Activated CD4-positive, CD25-positive, alpha-beta regulatory T cell treated with anti-CD3 and anti-CD28 coated beads, Interleukin-2, amount 50 U/mL, for 72 hours (primary cell): ENCODE measurements around the gene AP1M2.
A peak's percentile ranks its signal among the peaks of the same experiment; 100 is the strongest.

Experiments used
- DNase-seq: peaks from one replicate; pipeline ENCODE4 v3.0.0; 2021

The AP1M2 gene

GRCh38 chr19:10587022-10587838 lies at the start of gene AP1M2:
Gene AP1M2, minus strand, starts transcription at chr19:10587312. Its CDS starts 81 bp downstream, at chr19:10587231.
- no peak for DNase-seq

DNA sequence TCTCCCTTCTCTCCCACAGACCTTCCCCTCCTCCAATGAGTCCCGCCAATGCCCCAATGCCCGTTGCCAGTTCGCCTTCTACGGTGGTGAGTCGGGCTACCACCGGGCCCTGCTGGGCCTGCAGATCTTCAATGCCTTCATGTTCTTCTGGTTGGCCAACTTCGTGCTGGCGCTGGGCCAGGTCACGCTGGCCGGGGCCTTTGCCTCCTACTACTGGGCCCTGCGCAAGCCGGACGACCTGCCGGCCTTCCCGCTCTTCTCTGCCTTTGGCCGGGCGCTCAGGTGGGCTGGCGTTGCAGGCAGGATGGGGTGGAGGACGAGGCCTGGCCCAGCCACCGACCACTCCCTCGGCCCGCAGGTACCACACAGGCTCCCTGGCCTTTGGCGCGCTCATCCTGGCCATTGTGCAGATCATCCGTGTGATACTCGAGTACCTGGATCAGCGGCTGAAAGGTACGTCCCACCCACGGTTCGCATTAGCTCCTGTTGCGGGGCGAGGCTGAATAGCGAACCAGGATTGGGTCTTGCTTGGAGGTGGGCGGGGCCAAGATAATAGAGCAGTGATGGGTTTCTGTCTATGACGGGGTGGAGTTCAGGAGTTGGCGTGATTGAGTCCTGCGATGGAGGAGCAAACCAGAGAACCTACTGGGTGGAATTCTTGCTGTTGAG lies 49.3 kb upstream of the AP1M2 start:
- no peak for DNase-seq

DNA sequence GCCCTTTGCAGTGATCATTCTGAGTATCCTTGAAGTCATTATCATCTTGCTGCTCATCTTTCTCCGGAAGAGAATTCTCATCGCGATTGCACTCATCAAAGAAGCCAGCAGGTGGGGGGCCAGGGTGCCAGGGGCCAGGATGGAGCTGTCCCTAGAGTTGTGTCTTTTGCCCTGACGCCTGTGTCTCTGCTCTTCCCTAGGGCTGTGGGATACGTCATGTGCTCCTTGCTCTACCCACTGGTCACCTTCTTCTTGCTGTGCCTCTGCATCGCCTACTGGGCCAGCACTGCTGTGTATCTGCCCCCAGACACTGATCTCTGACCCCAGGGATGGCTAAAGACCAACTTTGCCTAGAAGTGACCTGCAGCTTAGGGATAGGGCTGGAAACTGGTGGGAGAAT lies 47.9 kb upstream of the AP1M2 start:
- DNase-seq, result no peak

GRCh38 chr19:10634430-10634829 lies 47.3 kb upstream of the AP1M2 start:
- no peak for DNase-seq

DNA sequence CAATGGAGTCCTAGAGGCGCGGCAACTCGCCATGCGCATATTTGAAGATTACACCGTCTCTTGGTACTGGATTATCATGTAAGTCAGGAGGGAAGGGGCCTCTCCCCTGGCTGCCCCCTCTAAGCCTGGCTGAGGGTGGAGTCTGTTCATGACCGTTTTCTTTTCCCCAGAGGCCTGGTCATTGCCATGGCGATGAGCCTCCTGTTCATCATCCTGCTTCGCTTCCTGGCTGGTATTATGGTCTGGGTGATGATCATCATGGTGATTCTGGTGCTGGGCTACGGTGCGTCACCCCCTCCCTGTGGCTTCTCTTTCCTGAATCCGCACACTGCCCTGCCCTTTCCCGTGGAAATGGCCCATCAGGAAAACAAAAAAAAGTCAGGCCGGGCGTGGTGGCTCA lies 44.8 kb upstream of the AP1M2 start:
- DNase-seq, result no peak

- no peak for DNase-seq
Observed at GRCh38 chr19:10625762-10626138, 38.6 kb upstream of the AP1M2 start.

DNA sequence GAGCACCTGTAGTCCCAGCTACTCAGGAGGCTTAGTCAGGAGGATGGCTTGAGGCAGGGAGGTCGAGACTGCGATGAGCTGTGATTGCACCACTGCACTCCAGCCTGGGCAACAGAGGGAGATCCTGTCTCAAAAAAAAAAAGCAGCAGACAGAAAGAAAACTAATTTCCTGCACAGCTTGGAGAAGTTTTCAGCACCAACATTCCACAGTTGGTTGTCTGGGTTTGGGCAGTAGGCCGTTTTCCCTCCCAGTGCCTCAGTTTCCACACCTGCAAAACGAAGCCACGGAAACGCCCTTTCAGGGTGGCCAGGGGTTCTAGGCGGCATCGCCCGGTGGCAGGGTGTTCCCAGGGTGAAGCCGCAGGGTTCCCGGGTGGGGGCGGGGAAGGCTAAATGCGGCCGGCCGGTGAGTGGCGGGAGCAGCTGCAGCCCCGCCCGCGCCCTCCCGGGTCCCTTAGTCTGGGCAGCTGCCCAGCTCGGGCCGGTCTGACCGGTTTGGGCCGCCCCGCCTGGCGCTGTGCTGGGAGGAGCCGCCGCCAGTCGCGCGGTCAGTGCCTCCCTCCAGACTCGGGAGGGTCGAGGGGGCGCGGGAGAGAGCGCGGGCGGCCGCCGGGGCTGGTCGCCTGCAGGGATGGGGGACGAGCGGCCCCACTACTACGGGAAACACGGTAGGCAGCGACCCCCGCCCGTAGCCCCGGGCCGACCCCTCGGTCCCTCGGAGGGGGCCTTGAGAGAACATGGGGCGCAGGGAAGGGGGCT lies 38.1 kb upstream of the AP1M2 start, which contains the start of gene SLC44A2:
Gene SLC44A2, plus strand, starts transcription at position 551 of the 759 bp plus-strand sequence. Its CDS starts 81 bp downstream, at position 632.
- no peak for DNase-seq

DNA sequence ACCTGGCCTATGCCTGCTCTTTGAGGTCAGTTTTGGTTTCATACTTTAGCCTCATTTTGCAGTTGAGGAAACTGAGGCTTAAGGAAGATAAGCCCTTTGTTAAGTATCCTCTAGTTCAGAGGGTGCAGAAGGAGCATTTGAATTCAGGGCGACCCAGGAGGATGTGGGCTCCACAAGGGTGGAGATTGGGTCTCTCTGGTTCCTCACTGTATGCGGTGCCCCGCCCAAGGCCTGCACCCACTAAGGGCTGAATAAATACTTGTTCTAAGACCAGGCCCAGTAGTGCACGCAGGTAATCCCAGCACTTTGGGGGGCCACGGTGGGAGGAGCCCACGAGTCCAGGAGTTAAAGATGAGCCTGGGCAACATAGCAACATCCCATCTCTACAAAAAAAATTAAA lies 37.5 kb upstream of the AP1M2 start:
- DNase-seq, result no peak

DNA sequence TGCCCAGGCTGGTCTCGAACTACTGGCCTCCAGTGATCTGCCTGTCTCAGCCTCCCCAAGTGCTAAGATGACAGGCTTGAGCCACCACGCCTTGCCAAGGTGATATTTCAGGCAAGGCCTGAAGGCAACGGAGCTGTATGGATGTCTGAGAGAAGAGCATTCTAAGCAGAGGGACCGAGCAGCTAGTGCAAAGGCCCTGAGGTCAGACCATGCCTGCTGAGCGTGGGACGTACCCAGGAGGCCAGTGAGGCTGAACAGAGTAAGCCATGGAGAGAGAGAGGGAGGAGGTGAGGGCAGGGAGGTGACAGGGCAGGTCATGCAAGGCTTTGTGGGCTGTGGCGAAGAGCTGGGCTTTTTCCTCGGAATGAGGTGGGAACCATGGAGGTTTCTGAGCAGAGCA lies 34.9 kb upstream of the AP1M2 start:
- no peak for DNase-seq

- DNase-seq, result no peak
Observed at GRCh38 chr19:10620786-10621185, 33.7 kb upstream of the AP1M2 start.

DNA sequence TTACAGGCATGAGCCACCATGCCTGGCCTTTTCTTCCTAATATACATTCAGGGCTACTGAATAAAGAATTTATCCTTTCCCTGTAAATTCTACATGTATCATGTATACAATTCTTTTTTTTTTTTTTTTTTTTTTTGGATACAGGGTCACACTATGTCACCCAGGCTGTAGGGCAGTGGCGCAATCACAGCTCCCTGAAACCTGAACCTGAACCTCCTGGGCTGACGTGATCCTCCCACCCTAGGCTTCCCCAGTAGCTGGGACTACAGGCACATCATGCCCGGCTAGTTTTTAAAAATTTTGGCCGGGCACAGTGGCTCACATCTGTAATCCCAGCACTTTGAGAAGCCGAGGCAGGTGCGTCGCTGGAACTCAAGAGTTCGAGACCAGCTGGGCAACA lies 31.7 kb upstream of the AP1M2 start:
- DNase-seq, result no peak

DNA sequence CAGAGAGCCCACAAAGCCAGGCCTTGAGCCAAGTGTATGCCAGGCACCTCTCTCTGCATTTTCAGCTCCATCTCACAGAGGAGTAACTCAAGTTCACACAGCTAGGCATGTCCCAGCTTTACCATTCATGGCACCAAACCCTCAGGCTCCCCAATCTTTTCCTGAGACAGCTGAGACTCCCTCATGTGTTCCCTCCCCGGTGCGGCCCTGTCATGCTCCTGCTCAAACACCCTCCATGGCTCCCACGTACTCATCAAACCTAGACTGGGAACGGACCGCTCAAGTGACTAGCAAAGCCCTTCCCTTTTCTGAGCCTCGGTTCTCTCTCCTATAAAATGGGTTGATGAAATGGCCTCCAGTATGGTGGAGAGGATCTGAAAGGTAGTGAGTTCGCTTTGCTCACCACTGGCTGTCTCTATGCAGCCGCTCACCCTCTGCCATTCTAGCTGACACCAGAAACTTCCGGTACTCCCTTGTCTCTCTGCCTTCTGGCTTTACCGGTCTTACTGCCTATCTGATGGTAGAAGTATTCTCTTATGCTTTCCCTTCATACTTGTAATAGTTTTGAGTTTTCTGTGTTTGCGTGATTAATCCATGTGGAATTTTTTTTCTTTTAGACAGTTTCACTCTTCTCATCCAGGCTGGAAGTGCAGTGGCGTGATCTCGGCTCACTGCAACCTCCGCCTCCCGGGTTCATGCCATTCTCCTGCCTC lies 30.5 kb upstream of the AP1M2 start:
- no peak for DNase-seq

DNA sequence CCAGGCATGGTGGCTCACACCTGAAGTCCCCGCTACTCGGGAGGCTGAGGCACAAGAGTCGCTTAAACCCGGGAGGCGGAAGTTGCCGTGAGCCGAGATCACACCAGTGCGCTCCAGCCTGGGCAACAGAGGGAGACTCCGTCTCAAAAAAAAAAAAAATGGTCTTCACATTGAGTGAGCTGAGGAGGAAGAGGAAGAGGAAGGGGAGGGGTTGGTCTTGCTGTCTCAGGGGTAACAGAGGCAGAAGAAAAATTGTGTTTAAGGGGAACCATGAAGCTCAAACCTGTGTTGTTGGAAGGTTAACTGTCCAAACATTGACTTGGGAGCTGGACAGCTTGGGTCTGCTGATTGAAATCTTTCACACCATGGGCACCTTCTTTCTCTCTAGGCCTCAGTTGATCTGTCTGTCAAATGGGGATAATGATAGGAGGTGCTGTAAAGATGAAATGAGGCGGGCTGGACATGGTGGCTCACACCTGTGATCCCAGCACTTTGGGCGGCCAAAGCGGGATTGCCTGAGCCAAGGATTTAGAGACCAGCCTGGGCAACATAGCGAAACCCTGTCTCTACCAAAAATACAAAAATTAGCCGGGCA lies 28.4 kb upstream of the AP1M2 start:
- DNase-seq, result no peak

- DNase-seq, result no peak
Observed at GRCh38 chr19:10612499-10613119, 25.5 kb upstream of the AP1M2 start.

DNA sequence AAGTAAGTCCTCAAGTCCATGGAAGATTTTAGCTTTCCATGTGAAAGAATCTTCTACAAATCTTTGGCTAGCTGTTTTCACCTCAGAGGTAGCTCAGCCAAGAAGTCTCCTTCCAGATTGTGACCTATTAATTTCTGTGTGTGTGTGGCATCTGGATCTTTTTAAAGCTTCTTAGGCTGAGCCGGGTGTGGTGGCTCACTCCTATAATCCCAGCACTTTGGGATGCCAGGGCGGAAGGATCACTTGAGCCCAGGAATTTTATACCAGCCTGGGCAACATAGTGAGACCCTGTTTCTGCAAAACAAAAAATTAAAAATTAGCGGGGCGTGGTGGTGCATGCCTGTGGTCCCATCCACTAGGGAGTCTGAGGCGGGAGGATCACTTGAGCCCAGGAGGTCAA lies 24.8 kb upstream of the AP1M2 start:
- no peak for DNase-seq

- no peak for DNase-seq
Observed at GRCh38 chr19:10604460-10604980, 17.4 kb upstream of the AP1M2 start.

- DNase-seq, result no peak
Observed at GRCh38 chr19:10603873-10604459, 16.9 kb upstream of the AP1M2 start.

- DNase-seq, result peak; percentile 72
Observed at GRCh38 chr19:10603084-10603872, 16.2 kb upstream of the AP1M2 start.

DNA sequence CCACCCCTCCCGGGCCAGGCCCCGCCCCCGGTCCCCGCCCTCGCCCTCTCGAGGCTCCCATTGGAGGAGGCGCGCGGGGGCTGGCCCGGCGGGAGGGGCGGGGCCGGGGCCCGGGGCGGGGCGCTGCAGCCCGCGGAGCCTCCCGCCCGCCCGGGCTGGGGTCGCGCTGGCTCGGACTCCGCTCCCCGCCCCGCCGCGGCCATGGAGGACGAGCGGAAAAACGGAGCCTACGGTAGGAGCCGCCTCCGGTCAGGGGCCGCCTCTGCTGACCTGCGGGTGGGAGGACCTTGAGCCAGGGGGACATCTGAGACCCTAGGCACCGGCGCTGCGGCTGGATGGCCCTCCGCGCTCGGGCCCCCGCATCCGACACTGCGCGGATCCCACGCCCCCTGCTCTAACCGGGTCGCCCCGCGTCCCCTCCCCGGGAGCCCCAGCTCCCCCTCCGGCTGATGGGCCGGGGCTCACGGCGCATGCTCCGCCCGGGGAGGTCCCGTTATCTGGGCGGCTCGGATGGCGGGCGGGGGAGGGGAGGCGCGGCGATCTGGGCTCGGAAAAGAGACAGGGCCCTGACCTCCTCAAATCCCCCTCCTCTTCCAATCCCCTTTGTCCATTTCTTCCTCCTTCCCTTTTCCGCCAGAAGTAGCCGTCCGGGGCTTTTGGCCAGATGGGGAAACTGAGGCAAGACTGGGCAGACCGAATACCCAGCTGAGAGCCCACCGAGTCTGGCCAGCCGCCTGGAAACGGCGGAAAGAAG lies 15.4 kb upstream of the AP1M2 start:
- DNase-seq, result peak; percentile 84

DNA sequence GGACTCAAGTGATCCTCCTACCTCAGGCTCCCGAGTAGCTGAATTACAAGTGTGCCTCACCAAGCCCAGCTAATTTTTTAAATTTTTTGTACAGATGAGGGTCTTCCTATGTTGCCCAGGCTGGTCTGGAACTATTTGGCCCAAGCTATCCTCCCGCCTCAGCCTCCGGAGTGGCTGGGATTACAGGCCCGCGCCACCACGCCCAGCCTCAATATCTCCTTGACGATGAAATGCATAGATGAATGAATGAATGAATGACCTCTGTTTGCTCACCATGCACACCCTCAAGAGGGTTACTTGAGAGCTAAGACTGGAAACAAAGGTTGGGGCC lies 14.9 kb upstream of the AP1M2 start:
- DNase-seq, result no peak
